HT1080 (cell line): ENCODE results near the gene SPDYE17. TPM values are rescaled to one million over a fixed set of nuclear protein-coding genes. Genes with fewer than 3 reads are reported as not detected.
"Not testable (repeated sequence)": the region's sequence is repeated elsewhere in the genome, so short reads cannot be mapped to it uniquely, and the experiment has no call there.

ENCODE experiments used
- DNase-seq: peaks from one replicate; pipeline ENCODE4 v3.0.0-alpha.2; 2015; ENCODE audit warnings: low read depth
- small RNA-seq: library from RNA; depleted of rRNA; stranded (forward); fragments of <200 nt; gene quantifications from one replicate; pipeline ENCODE3, GENCODE V24; 2014
- total RNA-seq: library from RNA; depleted of rRNA; stranded (reverse); fragments of >200 nt; shearing (Covaris generic); gene quantifications from 2 replicates; pipeline ENCODE4 v1.2.3, GENCODE V29; 2014; rRNA removed

SPDYE17 gene
- total RNA-seq, 1 experiment from 2014 or later, result not detected

DNA sequence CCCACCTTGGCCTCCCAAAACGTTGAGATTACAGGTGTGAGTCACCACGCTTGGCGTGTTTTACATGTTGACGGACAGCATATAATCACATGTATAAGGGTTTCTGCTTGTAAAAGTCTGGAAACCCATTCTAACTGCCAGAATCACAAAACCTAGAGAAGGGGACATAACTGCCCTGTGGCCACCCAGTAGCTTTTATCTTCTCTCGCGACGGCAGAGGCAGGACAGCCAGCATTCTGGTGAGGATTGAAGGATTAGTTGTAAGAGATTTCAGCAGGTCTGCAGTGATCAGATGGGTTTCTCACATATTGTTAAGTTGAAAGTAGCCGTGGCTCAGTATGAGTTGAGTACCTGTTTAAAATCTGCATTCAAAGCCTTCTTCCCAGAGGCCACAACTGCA, 59.8 kb downstream of the SPDYE17 start:
- DNase-seq, result not testable (repeated sequence)

Small RNAs within 50 kb of the gene (small RNA-seq; reads per million reads assigned to genes)
- not detected for gene RF00019

Other genes starting within 250 kb of the SPDYE17 start
- gene SPDYE18, start 30.2 kb upstream of the SPDYE17 start, total RNA-seq, result not detected in 2 replicates
- gene CCDC146, start 90.3 kb upstream of the SPDYE17 start, total RNA-seq, result 0.40 and 0.42 TPM in 2 replicates
- gene FGL2, start 167.5 kb upstream of the SPDYE17 start, total RNA-seq, result not detected in 2 replicates